OCI-LY1 (cell line): Measurements from ENCODE around the gene TEAD4.

Experiments used
- H2AFZ ChIP-seq: fragments of 200-600 bp; sonication (generic), shearing (Covaris generic); 2 replicates; pipeline ENCODE4 v1.6.0; 2014; ENCODE audit warnings: antibody characterized with exemption, mild to moderate bottlenecking, low read length
- H3F3A ChIP-seq: fragments of 200-600 bp; sonication (generic), shearing (Covaris generic); 2 replicates; pipeline ENCODE4 v1.6.0; 2014; ENCODE audit warnings: mild to moderate bottlenecking, antibody characterized with exemption, low read length, moderate library complexity; ENCODE audit not compliant: insufficient read depth
- H3K27ac ChIP-seq: fragments of 200-600 bp; sonication (generic); 2 replicates; pipeline ENCODE4 v1.5.1; 2014; ENCODE audit warnings: low read length, mixed run types, mild to moderate bottlenecking, low read depth; ENCODE audit not compliant: poor library complexity, severe bottlenecking
- H3K27me3 ChIP-seq: fragments of 200-600 bp; sonication (generic); 2 replicates; pipeline ENCODE4 v1.6.0; 2014; ENCODE audit warnings: antibody characterized with exemption, mild to moderate bottlenecking, low read length, moderate library complexity; ENCODE audit not compliant: insufficient read depth
- H3K36me3 ChIP-seq: fragments of 200-600 bp; sonication (generic); 2 replicates; pipeline ENCODE4 v1.6.1; 2014; ENCODE audit warnings: mild to moderate bottlenecking, antibody characterized with exemption, low read length, moderate library complexity, mixed read lengths; ENCODE audit not compliant: insufficient read depth
- H3K4me1 ChIP-seq: fragments of 200-600 bp; sonication (generic); 2 replicates; pipeline ENCODE4 v1.5.1; 2014; ENCODE audit warnings: mild to moderate bottlenecking, low read length, moderate library complexity; ENCODE audit not compliant: insufficient read depth, severe bottlenecking
- H3K4me2 ChIP-seq: fragments of 200-600 bp; sonication (generic), shearing (Covaris generic); 2 replicates; pipeline ENCODE4 v1.6.1; 2014; ENCODE audit warnings: low read length
- H3K4me3 ChIP-seq: fragments of 200-600 bp; sonication (generic); 2 replicates; pipeline ENCODE4 v1.5.1; 2014; ENCODE audit warnings: low read length, low read depth, mild to moderate bottlenecking, mixed read lengths; ENCODE audit not compliant: poor library complexity, severe bottlenecking
- H3K79me2 ChIP-seq: fragments of 200-600 bp; shearing (Covaris generic); 2 replicates; pipeline ENCODE4 v1.6.1; 2016; ENCODE audit warnings: mixed run types, low read length, mixed read lengths; ENCODE audit not compliant: insufficient read depth
- H3K9ac ChIP-seq: fragments of 200-600 bp; sonication (generic), shearing (Covaris generic); 2 replicates; pipeline ENCODE4 v1.6.1; 2014; ENCODE audit warnings: mild to moderate bottlenecking, low read length, mixed read lengths
- H3K9me2 ChIP-seq: fragments of 200-600 bp; sonication (generic), shearing (Covaris generic); 2 replicates; pipeline ENCODE4 v1.6.1; 2014; ENCODE audit warnings: low read depth, mild to moderate bottlenecking, low read length, mixed read lengths
- H3K9me3 ChIP-seq: fragments of 200-600 bp; shearing (Covaris generic); 2 replicates; pipeline ENCODE4 v1.6.1; 2014; ENCODE audit warnings: low read length, mixed read lengths
- H4K20me1 ChIP-seq: fragments of 200-600 bp; sonication (generic), shearing (Covaris generic); 2 replicates; pipeline ENCODE4 v1.6.0; 2016; ENCODE audit warnings: mild to moderate bottlenecking, low read length; ENCODE audit not compliant: insufficient read depth
- EZH2 ChIP-seq: fragments of 200-600 bp; sonication (generic), shearing (Covaris generic); IDR thresholded peaks from 2 replicates; pipeline ENCODE4 v1.8.0; 2017; ENCODE audit warnings: borderline replicate concordance, mixed run types, mild to moderate bottlenecking, antibody characterized with exemption, low read length, moderate library complexity, mixed read lengths
- TF ChIP-seq, protein P1 (sequence below): fragments of 200-600 bp; sonication (generic), shearing (Covaris generic); IDR thresholded peaks from 2 replicates; pipeline ENCODE4 v1.5.1; 2017; ENCODE audit warnings: mild to moderate bottlenecking, antibody characterized with exemption, low read length, moderate library complexity, mixed read lengths

The TEAD4 gene

DNA sequence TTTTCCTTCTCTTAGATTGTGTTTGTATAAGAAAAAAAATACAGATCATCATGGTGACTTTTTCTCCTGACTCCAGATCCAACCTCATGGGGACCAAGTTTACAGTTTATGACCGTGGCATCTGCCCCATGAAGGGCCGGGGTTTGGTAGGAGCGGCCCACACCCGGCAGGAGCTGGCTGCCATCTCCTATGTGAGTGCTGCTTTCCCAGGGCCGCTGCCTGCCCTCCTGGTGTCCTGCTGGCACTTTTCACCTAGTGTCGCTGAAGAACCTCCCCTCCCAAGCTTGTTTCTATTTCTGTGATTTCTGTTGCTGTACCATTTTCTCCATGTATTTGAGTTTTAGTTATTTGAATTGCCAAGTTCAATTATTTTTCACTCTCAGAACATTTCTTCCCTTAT is 24.8 kb upstream of the TEAD4 start:
- no peak overlapping the region for H3K4me2 ChIP-seq
- H3K9ac ChIP-seq, result no peak overlapping the region
- H2AFZ ChIP-seq, result no peak overlapping the region
- no peak overlapping the region for H3K4me3 ChIP-seq
- no peaks in the 10 kb centered on the region for H3K9me2 ChIP-seq
- H4K20me1 ChIP-seq, result no peaks in the 10 kb centered on the region
- H3K9me3 ChIP-seq, result no peaks in the 10 kb centered on the region
- no peaks in the 10 kb centered on the region for H3F3A ChIP-seq
- no peak for TF ChIP-seq EZH2
- TF ChIP-seq, protein P1, sequence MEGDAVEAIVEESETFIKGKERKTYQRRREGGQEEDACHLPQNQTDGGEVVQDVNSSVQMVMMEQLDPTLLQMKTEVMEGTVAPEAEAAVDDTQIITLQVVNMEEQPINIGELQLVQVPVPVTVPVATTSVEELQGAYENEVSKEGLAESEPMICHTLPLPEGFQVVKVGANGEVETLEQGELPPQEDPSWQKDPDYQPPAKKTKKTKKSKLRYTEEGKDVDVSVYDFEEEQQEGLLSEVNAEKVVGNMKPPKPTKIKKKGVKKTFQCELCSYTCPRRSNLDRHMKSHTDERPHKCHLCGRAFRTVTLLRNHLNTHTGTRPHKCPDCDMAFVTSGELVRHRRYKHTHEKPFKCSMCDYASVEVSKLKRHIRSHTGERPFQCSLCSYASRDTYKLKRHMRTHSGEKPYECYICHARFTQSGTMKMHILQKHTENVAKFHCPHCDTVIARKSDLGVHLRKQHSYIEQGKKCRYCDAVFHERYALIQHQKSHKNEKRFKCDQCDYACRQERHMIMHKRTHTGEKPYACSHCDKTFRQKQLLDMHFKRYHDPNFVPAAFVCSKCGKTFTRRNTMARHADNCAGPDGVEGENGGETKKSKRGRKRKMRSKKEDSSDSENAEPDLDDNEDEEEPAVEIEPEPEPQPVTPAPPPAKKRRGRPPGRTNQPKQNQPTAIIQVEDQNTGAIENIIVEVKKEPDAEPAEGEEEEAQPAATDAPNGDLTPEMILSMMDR, result no peak
- H3K79me2 ChIP-seq, result no peaks in the 10 kb centered on the region
- H3K4me1 ChIP-seq, result no peaks in the 10 kb centered on the region
- H3K36me3 ChIP-seq, result peaks cover 46% of the 10 kb centered on the region
- no peak overlapping the region for H3K27ac ChIP-seq
- no peaks in the 10 kb centered on the region for H3K27me3 ChIP-seq

- Histone ChIP-seq H3K36me3 (peaks cover 50% of the 10 kb centered on the region), H3K9ac (no peak overlapping the region), H3K27ac (no peak overlapping the region), H4K20me1 (no peaks in the 10 kb centered on the region), H3K4me3 (no peak overlapping the region), H3F3A (no peaks in the 10 kb centered on the region), H3K27me3 (no peaks in the 10 kb centered on the region), H3K79me2 (no peaks in the 10 kb centered on the region), H2AFZ (no peak overlapping the region), H3K9me3 (no peaks in the 10 kb centered on the region), H3K4me2 (no peak overlapping the region), H3K4me1 (no peaks in the 10 kb centered on the region), H3K9me2 (no peaks in the 10 kb centered on the region)
- TF ChIP-seq, protein P1, result no peak
- no peak for TF ChIP-seq EZH2
These were observed 22.9 kb upstream of the TEAD4 start for GRCh38 chr12:2936301-2936700.

DNA sequence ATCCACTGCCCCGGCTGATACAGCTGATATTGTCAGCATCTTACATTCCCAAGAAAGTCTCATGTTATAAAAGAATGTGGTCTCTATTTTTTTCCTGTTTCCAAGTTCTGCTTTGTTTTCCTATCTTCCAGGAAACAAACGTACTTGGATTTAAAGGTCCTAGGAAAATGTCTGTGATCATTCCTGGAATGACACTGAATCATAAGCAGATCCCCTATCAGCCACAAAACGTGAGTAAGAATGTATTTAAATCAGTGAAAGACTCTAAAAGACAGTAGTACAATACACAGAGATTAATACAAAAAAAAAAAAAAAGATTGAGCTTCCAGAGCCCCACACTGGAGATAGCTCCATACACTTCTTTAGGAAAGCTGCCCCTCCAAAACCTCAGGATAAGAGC is 21.7 kb upstream of the TEAD4 start:
- Histone ChIP-seq H3K9me2 (no peaks in the 10 kb centered on the region), H3K27me3 (no peaks in the 10 kb centered on the region), H3K27ac (no peak overlapping the region), H3K79me2 (no peaks in the 10 kb centered on the region), H3K36me3 (peaks cover 41% of the 10 kb centered on the region), H3K4me3 (no peak overlapping the region), H3K4me2 (no peak overlapping the region), H3K4me1 (no peaks in the 10 kb centered on the region), H4K20me1 (no peaks in the 10 kb centered on the region), H3K9ac (no peak overlapping the region), H2AFZ (no peak overlapping the region), H3F3A (no peaks in the 10 kb centered on the region), H3K9me3 (no peaks in the 10 kb centered on the region)
- no peak for TF ChIP-seq EZH2
- TF ChIP-seq, protein P1, result no peak
